Measurements from ENCODE around the gene HRAS. TPM values are rescaled to one million over a fixed set of nuclear protein-coding genes. Genes with fewer than 3 reads are reported as not detected.
A peak's percentile ranks its signal among the peaks of the same experiment; 100 is the strongest.

The HRAS gene
- total and polyA plus RNA-seq, 8 donors = 10.4 to 130 (median 21.7) TPM

- ATAC-seq = no peak
- H3K4me3 ChIP-seq = no peak overlapping the region
- 89 to 93% methylated on average over 34 to 37 of the region's 37 CpGs for WGBS, 2 donors
- FAIRE-seq = no peak
- no peak overlapping the region for H3K27ac ChIP-seq
- no peaks in the 10 kb centered on the region for H3K4me1 ChIP-seq
- H3K27me3 ChIP-seq = no peaks in the 10 kb centered on the region
- no peaks in the 10 kb centered on the region for H3K9me3 ChIP-seq
- DNase-seq = peak in 1 of 6 donors; percentile 75
- intact Hi-C loops (cut with DNase I) = no loop called here
- peaks cover 8 to 37% (median 33%) of the 10 kb centered on the region in 3 donors for H3K36me3 ChIP-seq
- no peak for TF ChIP-seq CTCF (IDR thresholded peaks at IDR 0.05)
These were observed 40.4 kb downstream of the HRAS start for GRCh38 chr11:494761-495536.

- peaks cover 0 to 15% (median 10%) of the 10 kb centered on the region in 3 donors for H3K36me3 ChIP-seq
- no peak for TF ChIP-seq CTCF (IDR thresholded peaks at IDR 0.05)
- H3K27me3 ChIP-seq = no peaks in the 10 kb centered on the region
- intact Hi-C loops (cut with DNase I) = no loop called here
- no peak overlapping the region for H3K27ac ChIP-seq
- peak in 1 of 4 donors; percentile 15 for ATAC-seq
- no peaks in the 10 kb centered on the region for H3K4me1 ChIP-seq
- FAIRE-seq = no peak
- no peaks in the 10 kb centered on the region for H3K9me3 ChIP-seq
- peak in 1 of 6 donors; percentile 67 for DNase-seq
- WGBS, 2 donors = 87 to 88% methylated on average over 32 of the region's 32 CpGs
- H3K4me3 ChIP-seq = no peak overlapping the region
These were observed 42.7 kb downstream of the HRAS start for GRCh38 chr11:492427-493226.

- no peaks in the 10 kb centered on the region for H3K27me3 ChIP-seq
- intact Hi-C loops (cut with DNase I) = no loop called here
- WGBS, 2 donors = 85 to 94% methylated on average over 7 of the region's 7 CpGs
- peaks cover 0 to 11% (median 4%) of the 10 kb centered on the region in 3 donors for H3K36me3 ChIP-seq
- no peak overlapping the region for H3K27ac ChIP-seq
- FAIRE-seq = no peak
- no peaks in the 10 kb centered on the region for H3K9me3 ChIP-seq
- no peak for DNase-seq
- no peak for TF ChIP-seq CTCF (IDR thresholded peaks at IDR 0.05)
- no peaks in the 10 kb centered on the region for H3K4me1 ChIP-seq
- no peak for ATAC-seq
- no peak overlapping the region for H3K4me3 ChIP-seq
These were observed 44.0 kb downstream of the HRAS start for GRCh38 chr11:491358-491757.

- DNase-seq (peak in 1 of 6 donors; percentile 71), ATAC-seq (no peak), FAIRE-seq (no peak)
- Histone ChIP-seq H3K4me1 (no peaks in the 10 kb centered on the region), H3K9me3 (no peaks in the 10 kb centered on the region), H3K27me3 (no peaks in the 10 kb centered on the region), H3K36me3 (peaks cover 0 to 11% (median 4%) of the 10 kb centered on the region in 3 donors), H3K4me3 (no peak overlapping the region), H3K27ac (no peak overlapping the region)
- intact Hi-C loops (cut with DNase I) = no loop called here
- TF ChIP-seq CTCF (IDR thresholded peaks at IDR 0.05) = no peak
- 92 to 93% methylated on average over 15 of the region's 15 CpGs for WGBS, 2 donors
These were observed 44.5 kb downstream of the HRAS start for GRCh38 chr11:490930-491260.

Measured in pancreas (tissue), 10 donors.